HepG2 (cell line): ENCODE measurements around the gene RHOBTB3. TPM values are rescaled to one million over a fixed set of nuclear protein-coding genes. Genes with fewer than 3 reads are reported as not detected.

Source experiments
- CBX5 ChIP-seq: sonication (generic); formaldehyde crosslinking; IDR thresholded peaks from 2 replicates; pipeline ENCODE4 v1.4.0; 2020; ENCODE audit warnings: missing genetic modification reagents, borderline replicate concordance
- CREBL2 ChIP-seq: sonication (generic); formaldehyde crosslinking; IDR thresholded peaks from 2 replicates; pipeline ENCODE4 v1.8.1; 2023; ENCODE audit warnings: missing genetic modification reagents, mild to moderate bottlenecking, borderline replicate concordance
- GATAD1 ChIP-seq: IDR thresholded peaks from 2 replicates; pipeline ENCODE4 v1.6.1; 2016; ENCODE audit warnings: missing genetic modification reagents, missing compliant biosample characterization
- GATAD2A ChIP-seq: IDR thresholded peaks from 2 replicates; pipeline ENCODE4 v1.6.1; 2016
- KDM5B ChIP-seq: sonication (generic); formaldehyde crosslinking; IDR thresholded peaks from 2 replicates; pipeline ENCODE4 v1.4.0; 2020; ENCODE audit warnings: missing genetic modification reagents, mild to moderate bottlenecking, borderline replicate concordance
- KLF16 ChIP-seq, 2 experiments: sonication (generic) in 1 of 2; formaldehyde crosslinking in 1 of 2; IDR thresholded peaks; 2 replicates each; pipeline versions ENCODE4 v1.6.1 to v1.8.0; 2016 to 2023; ENCODE audit warnings: missing genetic modification reagents in 2 of 2, missing compliant biosample characterization in 1 of 2
- MLLT10 ChIP-seq: sonication (generic); formaldehyde crosslinking; IDR thresholded peaks from 2 replicates; pipeline ENCODE4 v1.4.0; 2020; ENCODE audit warnings: missing genetic modification reagents
- NFE2 ChIP-seq: sonication (generic); formaldehyde crosslinking; IDR thresholded peaks from 2 replicates; pipeline ENCODE4 v1.4.0; 2020; ENCODE audit warnings: missing genetic modification reagents
- PAX8 ChIP-seq: sonication (generic); formaldehyde crosslinking; IDR thresholded peaks from 2 replicates; pipeline ENCODE4 v1.8.0; 2022; ENCODE audit warnings: mild to moderate bottlenecking, missing genetic modification reagents, borderline replicate concordance
- RXRA ChIP-seq: sonication (generic); formaldehyde crosslinking; IDR thresholded peaks from 2 replicates; pipeline ENCODE4 v1.5.1; 2020; ENCODE audit warnings: missing genetic modification reagents
- ZIK1 ChIP-seq: sonication (generic); formaldehyde crosslinking; IDR thresholded peaks from 2 replicates; pipeline ENCODE4 v1.5.0; 2020; ENCODE audit warnings: mild to moderate bottlenecking, low read depth, missing genetic modification reagents, borderline replicate concordance
- ZNF138 ChIP-seq: sonication (generic); formaldehyde crosslinking; IDR thresholded peaks from 2 replicates; pipeline ENCODE4 v1.5.0; 2020; ENCODE audit warnings: mild to moderate bottlenecking, low read depth, missing genetic modification reagents
- ZNF225 ChIP-seq: sonication (generic); formaldehyde crosslinking; IDR thresholded peaks from 2 replicates; pipeline ENCODE4 v1.4.0; 2020; ENCODE audit warnings: mild to moderate bottlenecking, missing genetic modification reagents
- ZNF234 ChIP-seq: sonication (generic); formaldehyde crosslinking; conservative IDR thresholded peaks from 2 replicates; pipeline ENCODE4 v1.5.1; 2020; ENCODE audit warnings: mild to moderate bottlenecking, missing genetic modification reagents
- ZNF615 ChIP-seq: sonication (generic); formaldehyde crosslinking; IDR thresholded peaks from 2 replicates; pipeline ENCODE4 v1.5.0; 2020; ENCODE audit warnings: mild to moderate bottlenecking, missing genetic modification reagents, borderline replicate concordance
- polyA plus RNA-seq, 8 experiments: library from polyadenylated mRNA; depleted of rRNA in 3 of 8; stranded (reverse) in 7 of 8; unstranded in 1 of 8; fragments of >200 nt; fragmentation: Illumina TruSeq in 4 of 8; extraction: Trizol in 4 of 8; gene quantifications; 2 replicates each; pipeline versions ENCODE4 v1.2.1 to v1.2.3, GENCODE V29; 2011 to 2016; ENCODE audit warnings: low read depth in 4 of 8, missing spikeins in 1 of 8, mixed read lengths in 1 of 8; ENCODE audit not compliant: insufficient read depth in 1 of 8
- total RNA-seq, 5 experiments: library from RNA; depleted of rRNA; stranded (reverse); fragments of >200 nt; fragmentation: Illumina TruSeq; extraction: Trizol; gene quantifications; 2 replicates each; pipeline ENCODE4 v1.2.3, GENCODE V29; 2016; ENCODE audit warnings: low read depth in 1 of 5
- TF ChIP-seq, protein P1 (sequence below): sonication (generic); formaldehyde crosslinking; IDR thresholded peaks from 2 replicates; pipeline ENCODE4 v1.8.0; 2022; ENCODE audit warnings: missing genetic modification reagents, mild to moderate bottlenecking, borderline replicate concordance
- TF ChIP-seq, protein P2 (sequence below), 2 experiments: sonication (generic) in 1 of 2; formaldehyde crosslinking in 1 of 2; IDR thresholded peaks; 2 replicates each; pipeline versions ENCODE4 v1.4.0 to v1.6.1; 2018 to 2020; ENCODE audit warnings: missing genetic modification reagents in 2 of 2, borderline replicate concordance in 1 of 2, low read depth in 1 of 2, mild to moderate bottlenecking in 1 of 2, missing biosample characterization in 1 of 2
- TF ChIP-seq, protein P3 (sequence below): fragments of 450-650 bp; IDR thresholded peaks from 2 replicates; pipeline ENCODE4 v1.6.1; 2017; ENCODE audit warnings: mild to moderate bottlenecking
- TF ChIP-seq, protein P4 (sequence below): IDR thresholded peaks from 2 replicates; pipeline ENCODE4 v1.6.1; 2016; ENCODE audit warnings: mild to moderate bottlenecking

The RHOBTB3 gene
- total and polyA plus RNA-seq, 2 of the 13 experiments (the other 11 are each of a cell fraction or from before 2014, with no cell fraction given), result 31.6 to 35.4 TPM

GRCh38 chr5:95731571-95732554 is 727 bp downstream of the RHOBTB3 start (continued):
- TF ChIP-seq, protein P1, sequence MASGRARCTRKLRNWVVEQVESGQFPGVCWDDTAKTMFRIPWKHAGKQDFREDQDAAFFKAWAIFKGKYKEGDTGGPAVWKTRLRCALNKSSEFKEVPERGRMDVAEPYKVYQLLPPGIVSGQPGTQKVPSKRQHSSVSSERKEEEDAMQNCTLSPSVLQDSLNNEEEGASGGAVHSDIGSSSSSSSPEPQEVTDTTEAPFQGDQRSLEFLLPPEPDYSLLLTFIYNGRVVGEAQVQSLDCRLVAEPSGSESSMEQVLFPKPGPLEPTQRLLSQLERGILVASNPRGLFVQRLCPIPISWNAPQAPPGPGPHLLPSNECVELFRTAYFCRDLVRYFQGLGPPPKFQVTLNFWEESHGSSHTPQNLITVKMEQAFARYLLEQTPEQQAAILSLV (CRISPR knock-in tag), result peak; percentile 89; the same call in 1 of the 2 replicates
- TF ChIP-seq PAX8 (peak; percentile 50; the same call in 1 of the 2 replicates), NFE2 (CRISPR knock-in tag) (no peak), ZNF234 (CRISPR knock-in tag) (0 out of 2 replicates have a peak, but pooled peaks have one; percentile 21), CREBL2 (no peak), ZIK1 (CRISPR knock-in tag) (no peak), ZNF225 (no peak), MLLT10 (CRISPR knock-in tag) (no peak), ZNF615 (CRISPR knock-in tag) (no peak), KDM5B (CRISPR knock-in tag) (peak; percentile 54; the same call in 1 of the 2 replicates), RXRA (CRISPR knock-in tag) (0 out of 2 replicates have a peak, but pooled peaks have one; percentile 27), GATAD1 (CRISPR knock-in tag) (0 out of 2 replicates have a peak, but pooled peaks have one; percentile 16), GATAD2A (CRISPR knock-in tag) (peak; percentile 37; the same call in 1 of the 2 replicates), CBX5 (CRISPR knock-in tag) (0 out of 2 replicates have a peak, but pooled peaks have one; percentile 50), ZNF138 (CRISPR knock-in tag) (peak; percentile 87), KLF16 (CRISPR knock-in tag; IDR thresholded peaks at IDR 0.05) (0 out of 4 replicates have a peak, but pooled peaks of 1 of the 2 experiments have one; percentile 42)
- TF ChIP-seq, protein P2, sequence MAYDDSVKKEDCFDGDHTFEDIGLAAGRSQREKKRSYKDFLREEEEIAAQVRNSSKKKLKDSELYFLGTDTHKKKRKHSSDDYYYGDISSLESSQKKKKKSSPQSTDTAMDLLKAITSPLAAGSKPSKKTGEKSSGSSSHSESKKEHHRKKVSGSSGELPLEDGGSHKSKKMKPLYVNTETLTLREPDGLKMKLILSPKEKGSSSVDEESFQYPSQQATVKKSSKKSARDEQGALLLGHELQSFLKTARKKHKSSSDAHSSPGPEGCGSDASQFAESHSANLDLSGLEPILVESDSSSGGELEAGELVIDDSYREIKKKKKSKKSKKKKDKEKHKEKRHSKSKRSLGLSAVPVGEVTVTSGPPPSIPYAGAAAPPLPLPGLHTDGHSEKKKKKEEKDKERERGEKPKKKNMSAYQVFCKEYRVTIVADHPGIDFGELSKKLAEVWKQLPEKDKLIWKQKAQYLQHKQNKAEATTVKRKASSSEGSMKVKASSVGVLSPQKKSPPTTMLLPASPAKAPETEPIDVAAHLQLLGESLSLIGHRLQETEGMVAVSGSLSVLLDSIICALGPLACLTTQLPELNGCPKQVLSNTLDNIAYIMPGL (CRISPR knock-in tag; IDR thresholded peaks at IDR 0.05; ENCODE audit: borderline replicate concordance in 1 of 2, low read depth in 1 of 2), result peak in 1 of 2 experiments; percentile 72; a peak in 2 of 4 replicates
- TF ChIP-seq, protein P3, sequence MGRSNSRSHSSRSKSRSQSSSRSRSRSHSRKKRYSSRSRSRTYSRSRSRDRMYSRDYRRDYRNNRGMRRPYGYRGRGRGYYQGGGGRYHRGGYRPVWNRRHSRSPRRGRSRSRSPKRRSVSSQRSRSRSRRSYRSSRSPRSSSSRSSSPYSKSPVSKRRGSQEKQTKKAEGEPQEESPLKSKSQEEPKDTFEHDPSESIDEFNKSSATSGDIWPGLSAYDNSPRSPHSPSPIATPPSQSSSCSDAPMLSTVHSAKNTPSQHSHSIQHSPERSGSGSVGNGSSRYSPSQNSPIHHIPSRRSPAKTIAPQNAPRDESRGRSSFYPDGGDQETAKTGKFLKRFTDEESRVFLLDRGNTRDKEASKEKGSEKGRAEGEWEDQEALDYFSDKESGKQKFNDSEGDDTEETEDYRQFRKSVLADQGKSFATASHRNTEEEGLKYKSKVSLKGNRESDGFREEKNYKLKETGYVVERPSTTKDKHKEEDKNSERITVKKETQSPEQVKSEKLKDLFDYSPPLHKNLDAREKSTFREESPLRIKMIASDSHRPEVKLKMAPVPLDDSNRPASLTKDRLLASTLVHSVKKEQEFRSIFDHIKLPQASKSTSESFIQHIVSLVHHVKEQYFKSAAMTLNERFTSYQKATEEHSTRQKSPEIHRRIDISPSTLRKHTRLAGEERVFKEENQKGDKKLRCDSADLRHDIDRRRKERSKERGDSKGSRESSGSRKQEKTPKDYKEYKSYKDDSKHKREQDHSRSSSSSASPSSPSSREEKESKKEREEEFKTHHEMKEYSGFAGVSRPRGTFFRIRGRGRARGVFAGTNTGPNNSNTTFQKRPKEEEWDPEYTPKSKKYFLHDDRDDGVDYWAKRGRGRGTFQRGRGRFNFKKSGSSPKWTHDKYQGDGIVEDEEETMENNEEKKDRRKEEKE, result no peak
- TF ChIP-seq, protein P4, sequence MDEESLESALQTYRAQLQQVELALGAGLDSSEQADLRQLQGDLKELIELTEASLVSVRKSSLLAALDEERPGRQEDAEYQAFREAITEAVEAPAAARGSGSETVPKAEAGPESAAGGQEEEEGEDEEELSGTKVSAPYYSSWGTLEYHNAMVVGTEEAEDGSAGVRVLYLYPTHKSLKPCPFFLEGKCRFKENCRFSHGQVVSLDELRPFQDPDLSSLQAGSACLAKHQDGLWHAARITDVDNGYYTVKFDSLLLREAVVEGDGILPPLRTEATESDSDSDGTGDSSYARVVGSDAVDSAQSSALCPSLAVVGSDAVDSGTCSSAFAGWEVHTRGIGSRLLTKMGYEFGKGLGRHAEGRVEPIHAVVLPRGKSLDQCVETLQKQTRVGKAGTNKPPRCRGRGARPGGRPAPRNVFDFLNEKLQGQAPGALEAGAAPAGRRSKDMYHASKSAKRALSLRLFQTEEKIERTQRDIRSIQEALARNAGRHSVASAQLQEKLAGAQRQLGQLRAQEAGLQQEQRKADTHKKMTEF (CRISPR knock-in tag), result peak; percentile 40; the same call in 1 of the 2 replicates
